Measurements from ENCODE around the gene LYZL1.

DNA sequence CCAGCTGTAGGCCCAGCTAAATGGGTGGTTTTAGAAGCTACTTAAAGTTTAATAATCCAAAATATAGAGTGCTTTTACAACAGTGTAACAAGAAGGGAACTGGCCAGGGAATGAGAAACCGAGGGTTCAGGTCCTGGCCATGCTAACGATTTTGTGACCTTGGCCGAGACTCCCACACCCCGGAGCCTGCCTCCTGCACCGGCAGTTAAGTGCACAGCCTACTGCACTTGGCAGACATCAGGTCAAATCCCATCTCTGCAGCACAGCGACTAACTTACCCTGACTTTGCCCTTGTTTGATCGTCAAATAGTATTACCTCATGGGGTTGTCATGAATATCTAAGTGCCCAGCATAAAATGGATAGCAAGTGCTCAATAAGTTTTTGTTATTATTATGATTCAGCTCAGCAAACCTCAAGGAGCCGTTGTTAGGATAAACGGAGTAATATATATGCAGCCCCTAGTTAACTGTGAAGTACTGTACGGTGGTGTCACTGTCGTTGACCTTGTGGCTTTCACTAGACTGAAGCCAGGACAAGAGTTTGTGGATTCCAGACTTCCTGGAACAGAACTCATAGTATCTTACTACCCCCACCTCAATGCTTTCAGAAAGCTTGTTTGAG, 35.5 kb downstream of the LYZL1 start:
- TF ChIP-seq, protein P1, sequence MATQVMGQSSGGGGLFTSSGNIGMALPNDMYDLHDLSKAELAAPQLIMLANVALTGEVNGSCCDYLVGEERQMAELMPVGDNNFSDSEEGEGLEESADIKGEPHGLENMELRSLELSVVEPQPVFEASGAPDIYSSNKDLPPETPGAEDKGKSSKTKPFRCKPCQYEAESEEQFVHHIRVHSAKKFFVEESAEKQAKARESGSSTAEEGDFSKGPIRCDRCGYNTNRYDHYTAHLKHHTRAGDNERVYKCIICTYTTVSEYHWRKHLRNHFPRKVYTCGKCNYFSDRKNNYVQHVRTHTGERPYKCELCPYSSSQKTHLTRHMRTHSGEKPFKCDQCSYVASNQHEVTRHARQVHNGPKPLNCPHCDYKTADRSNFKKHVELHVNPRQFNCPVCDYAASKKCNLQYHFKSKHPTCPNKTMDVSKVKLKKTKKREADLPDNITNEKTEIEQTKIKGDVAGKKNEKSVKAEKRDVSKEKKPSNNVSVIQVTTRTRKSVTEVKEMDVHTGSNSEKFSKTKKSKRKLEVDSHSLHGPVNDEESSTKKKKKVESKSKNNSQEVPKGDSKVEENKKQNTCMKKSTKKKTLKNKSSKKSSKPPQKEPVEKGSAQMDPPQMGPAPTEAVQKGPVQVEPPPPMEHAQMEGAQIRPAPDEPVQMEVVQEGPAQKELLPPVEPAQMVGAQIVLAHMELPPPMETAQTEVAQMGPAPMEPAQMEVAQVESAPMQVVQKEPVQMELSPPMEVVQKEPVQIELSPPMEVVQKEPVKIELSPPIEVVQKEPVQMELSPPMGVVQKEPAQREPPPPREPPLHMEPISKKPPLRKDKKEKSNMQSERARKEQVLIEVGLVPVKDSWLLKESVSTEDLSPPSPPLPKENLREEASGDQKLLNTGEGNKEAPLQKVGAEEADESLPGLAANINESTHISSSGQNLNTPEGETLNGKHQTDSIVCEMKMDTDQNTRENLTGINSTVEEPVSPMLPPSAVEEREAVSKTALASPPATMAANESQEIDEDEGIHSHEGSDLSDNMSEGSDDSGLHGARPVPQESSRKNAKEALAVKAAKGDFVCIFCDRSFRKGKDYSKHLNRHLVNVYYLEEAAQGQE (IDR thresholded peaks at IDR 0.05; ENCODE audit: insufficient read depth in 1 of 2, low read depth in 2 of 2, low read length in 2 of 2), result no peak
- no peak for TF ChIP-seq POLR2AphosphoS5 (IDR thresholded peaks at IDR 0.05; ENCODE audit: low read depth, low read length)
- no peak for TF ChIP-seq SIN3A (IDR thresholded peaks at IDR 0.05; ENCODE audit: borderline replicate concordance, insufficient read depth, low read length)

Measured in PFSK-1 (cell line).